GM12873 (cell line): ENCODE results near the gene RGS19.

Source experiments
- CTCF ChIP-seq: IDR thresholded peaks from 2 replicates; pipeline ENCODE4 v1.5.1; 2012; ENCODE audit warnings: low read depth, mild to moderate bottlenecking, moderate library complexity, low read length, control low read depth; ENCODE audit not compliant: insufficient read depth; ENCODE audit errors: missing control alignments

The RGS19 gene

DNA sequence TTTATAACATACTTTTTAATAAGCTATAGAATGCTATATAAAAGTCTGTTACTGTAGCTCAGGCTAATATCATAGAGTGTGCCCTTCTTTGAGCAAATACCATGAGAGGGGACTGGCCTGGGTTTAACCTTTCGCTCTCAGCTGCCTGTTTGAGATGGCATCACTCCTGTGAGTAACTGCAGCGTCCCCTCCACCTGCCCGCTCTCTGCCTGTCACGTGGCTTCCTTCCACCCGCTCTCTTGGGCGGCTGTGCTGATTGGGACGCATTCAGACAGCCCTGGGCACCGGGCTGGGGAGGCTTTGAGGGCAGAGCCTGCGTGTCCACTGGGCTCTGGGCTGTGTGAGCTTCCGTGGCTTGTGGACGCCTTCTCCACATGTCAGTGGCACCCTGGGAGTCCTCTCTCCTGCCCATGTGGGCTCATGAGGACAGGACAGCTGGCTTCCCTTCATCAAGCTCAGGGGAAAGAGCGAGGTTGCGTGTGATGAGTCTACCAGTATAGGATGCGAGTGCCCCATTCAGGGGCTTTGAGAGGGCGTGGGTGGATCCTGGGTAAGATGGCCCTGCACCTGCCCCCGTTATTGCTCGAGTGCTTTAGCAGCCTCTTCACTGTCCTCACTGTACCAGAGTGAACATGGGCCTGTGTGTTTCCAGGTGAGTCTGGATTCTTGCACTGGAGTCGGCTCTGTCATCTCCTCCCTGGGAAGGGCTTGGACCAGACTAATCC lies 54.1 kb downstream of the RGS19 start:
- TF ChIP-seq CTCF, result no peak

DNA sequence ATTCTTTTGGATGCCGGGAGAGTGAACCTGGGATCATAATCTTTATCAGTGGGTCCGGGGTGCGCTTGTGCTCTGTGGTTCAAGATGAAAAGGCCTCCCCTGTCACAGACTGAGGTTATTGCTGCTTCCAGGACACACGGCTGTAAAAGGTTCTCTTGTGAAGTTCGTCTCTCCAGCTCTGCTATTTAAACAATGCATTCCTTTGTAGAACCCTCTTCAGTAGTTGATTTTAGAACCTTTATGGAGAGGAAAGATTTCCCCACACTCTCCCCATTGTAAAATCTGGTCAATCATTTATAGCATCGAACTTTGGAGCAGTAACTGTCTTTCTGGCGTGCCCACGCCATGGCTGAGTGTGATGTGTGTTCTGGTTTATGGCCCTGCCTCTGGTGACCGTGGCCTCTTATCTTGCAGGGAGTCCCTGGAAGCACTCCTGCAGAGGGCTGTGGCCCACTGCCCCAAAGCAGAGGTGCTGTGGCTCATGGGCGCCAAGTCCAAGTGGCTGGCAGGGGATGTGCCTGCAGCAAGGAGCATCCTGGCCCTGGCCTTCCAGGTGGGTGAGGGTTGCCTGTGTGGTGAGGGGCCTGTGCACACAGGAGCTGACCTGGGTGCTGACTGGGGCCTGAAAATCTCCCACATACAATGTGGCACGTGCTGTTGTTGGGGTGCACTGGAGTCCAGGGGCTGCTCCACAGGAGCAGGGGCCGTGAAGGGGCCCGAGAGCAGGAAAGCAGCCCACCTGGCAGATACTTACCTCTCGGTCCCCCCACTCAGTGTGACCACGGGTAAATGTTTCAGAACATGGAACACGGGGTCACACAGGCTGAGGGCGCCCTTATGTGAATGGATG lies 55.0 kb downstream of the RGS19 start:
- TF ChIP-seq CTCF, result no peak

GRCh38 chr20:64023361-64024140 lies 55.8 kb downstream of the RGS19 start:
- no peak for TF ChIP-seq CTCF
